HG03045 (cell line): ENCODE data around the gene TSPAN11.

ENCODE experiments used
- ATAC-seq: cut with Tn5 transposase; IDR thresholded peaks from one replicate; pipeline ENCODE4 v1.9.1; 2021; ENCODE audit warnings: mild to moderate bottlenecking, moderate library complexity; ENCODE audit not compliant: unreplicated experiment

The TSPAN11 gene

DNA sequence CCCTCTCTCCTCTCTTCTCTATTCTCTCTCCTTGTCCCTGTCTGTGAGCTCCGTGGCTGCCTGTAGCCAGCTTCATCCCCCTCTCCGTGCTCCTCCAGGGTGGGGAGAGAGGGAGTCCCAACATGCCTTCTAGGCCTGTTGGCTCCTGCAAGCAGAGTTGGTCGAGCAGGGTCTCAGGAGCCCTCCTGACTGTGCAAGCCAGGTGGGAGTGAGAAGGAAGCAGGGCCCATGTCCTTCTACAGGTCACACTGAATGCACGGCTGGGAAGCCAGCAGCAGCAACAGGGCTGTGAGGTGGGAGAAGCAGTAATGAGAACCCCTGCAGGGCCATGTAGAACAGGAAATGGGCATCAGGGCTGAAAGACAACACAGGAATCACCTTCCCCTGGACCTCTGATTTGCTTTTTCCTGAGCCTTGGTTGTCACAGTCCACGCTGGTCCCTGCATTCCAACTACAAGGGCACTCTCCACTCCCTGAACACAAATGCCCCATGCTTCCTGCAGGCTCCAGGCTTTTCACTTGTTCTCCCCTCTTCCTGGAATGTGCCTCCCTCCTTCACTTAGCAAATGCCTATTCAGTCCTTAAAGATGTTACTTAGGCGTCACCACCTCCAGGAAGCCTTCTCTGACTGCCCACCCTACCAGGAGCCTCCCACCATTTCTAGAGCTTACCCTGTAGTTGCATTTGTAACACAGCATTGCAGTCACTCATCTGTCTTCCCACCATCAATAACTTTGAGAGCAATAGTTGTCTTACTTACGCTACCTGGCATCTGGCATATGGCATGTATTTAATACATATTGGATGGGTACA, 51.2 kb downstream of the TSPAN11 start:
- ATAC-seq: no peak

GRCh38 chr12:30978639-30979038, 52.1 kb downstream of the TSPAN11 start:
- no peak for ATAC-seq

DNA sequence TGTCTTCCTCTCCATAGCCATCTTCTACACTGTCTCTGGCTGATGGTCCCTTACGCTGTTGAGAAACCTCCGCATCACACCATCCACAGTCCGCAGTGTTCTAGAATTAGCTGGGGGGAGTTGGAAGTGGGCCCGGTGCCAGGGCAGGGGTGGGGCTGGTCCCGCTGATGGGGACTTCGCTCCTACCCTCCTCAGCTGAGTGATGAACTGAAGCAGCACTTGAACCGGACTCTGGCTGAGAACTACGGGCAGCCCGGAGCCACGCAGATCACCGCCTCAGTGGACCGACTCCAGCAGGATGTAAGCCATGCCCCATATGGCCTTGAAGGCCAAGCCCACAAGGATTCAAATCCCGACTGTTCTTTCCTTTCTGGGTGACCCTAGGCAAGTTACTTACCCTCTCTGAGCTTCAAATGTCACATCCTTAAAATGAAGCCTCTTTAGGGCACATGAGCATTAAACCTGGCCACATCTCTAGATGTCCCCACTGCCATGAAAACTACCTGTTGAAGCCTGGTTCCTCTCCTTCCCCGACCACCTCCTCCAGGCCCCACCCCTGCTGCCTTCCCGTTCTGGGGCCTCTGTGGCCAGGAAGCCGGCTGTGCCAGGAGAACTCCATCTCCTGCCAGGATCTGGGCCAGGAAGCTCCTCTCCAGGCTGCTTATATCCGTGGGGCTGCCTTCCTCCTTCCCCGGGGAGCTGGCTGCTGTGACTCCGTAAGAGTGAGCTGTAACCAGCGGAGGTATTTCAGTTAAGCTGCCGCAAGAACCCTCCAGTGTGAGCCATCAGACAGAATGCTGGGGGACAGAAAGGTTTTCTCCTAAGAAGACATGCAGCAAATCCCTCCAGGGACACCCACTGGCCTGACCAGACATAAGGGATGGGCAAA, 53.1 kb downstream of the TSPAN11 start:
- ATAC-seq: no peak

- ATAC-seq: no peak
Observed at GRCh38 chr12:30980955-30981662, 54.6 kb downstream of the TSPAN11 start.

DNA sequence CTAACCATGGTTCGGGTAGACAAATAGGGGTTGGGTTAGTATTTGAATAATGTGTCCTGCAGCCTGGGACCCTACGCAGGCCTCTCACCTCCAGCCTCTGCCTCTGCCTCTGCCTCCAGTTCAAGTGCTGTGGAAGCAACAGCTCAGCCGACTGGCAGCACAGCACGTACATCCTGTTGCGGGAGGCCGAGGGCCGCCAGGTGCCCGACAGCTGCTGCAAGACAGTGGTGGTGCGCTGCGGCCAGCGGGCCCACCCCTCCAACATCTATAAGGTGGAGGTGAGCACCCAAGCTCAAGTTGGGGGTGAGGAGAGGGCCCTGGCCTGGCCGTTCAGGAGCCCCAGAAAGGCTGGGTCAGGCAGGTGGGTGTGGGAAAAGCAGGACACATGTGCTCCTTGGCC, 55.9 kb downstream of the TSPAN11 start:
- ATAC-seq: no peak

GRCh38 chr12:30985814-30986452, 59.4 kb downstream of the TSPAN11 start:
- no peak for ATAC-seq

- ATAC-seq: no peak
Observed at GRCh38 chr12:30988086-30988485, 61.5 kb downstream of the TSPAN11 start.

GRCh38 chr12:30988646-30989286, 62.2 kb downstream of the TSPAN11 start:
- ATAC-seq: no peak

- ATAC-seq: no peak
Observed at GRCh38 chr12:30989754-30990153, 63.2 kb downstream of the TSPAN11 start.

- no peak for ATAC-seq
Observed at GRCh38 chr12:30990316-30990715, 63.8 kb downstream of the TSPAN11 start.

- no peak for ATAC-seq
Observed at GRCh38 chr12:30990776-30991175, 64.2 kb downstream of the TSPAN11 start.

DNA sequence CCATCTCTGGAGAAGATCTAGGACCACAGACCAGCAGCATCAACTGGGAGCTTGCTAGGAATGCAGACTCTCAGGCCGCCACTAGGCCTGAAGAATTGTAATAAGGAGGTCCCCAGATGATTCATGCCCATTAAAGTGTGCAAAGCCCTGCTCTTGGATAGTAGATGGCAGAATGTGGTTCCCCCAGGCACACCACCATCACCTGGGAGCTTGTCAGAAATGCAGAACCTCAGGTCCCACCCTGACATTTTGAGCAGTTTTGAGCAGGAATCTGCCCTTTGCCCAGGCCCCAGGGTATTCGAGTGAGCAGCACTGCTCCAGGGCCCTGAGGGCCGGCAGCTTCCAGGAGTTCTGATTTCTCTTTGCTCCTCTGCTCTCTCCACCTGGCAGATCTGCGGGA, 64.9 kb downstream of the TSPAN11 start:
- ATAC-seq: no peak

DNA sequence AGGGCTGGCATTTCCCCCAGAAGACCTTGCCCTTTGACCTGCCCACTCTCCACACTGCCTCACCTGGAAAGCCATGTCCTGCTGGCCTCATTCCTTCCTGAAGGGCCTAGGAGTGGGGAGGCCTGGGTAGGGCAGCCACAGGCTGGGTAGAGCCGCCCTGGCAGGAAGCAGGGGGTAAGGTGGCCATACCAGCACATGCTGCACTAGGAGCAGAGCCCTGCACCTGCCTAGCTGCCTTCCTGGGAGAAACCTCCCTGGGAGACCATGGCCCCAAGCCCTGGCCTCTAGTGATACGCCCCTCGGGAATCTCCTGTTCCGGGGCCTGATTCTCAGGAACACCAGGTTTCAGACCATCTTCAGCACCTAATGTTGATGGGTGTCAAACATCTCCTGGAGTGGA, 65.8 kb downstream of the TSPAN11 start:
- no peak for ATAC-seq

- ATAC-seq: no peak
Observed at GRCh38 chr12:30993766-30994165, 67.2 kb downstream of the TSPAN11 start.

DNA sequence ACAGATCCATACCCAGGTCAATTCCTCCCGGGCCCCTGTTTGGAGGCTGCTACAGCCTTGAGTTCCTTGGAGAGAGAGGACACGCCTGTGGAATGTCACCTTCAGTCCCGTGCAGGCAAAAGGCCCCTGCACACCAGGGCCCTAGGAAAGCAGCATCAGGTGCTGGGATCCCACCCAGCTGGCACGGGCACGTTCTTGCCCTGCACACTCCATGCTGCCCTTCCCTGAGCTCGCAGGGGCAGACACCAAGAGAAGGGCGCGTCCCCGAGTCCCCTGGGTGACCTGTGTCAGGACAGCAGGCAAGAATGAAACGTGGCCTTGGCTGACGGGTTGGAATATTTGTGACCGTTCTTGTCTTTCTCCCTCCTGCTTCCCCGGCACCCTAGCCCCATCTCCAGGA, 67.7 kb downstream of the TSPAN11 start:
- no peak for ATAC-seq

DNA sequence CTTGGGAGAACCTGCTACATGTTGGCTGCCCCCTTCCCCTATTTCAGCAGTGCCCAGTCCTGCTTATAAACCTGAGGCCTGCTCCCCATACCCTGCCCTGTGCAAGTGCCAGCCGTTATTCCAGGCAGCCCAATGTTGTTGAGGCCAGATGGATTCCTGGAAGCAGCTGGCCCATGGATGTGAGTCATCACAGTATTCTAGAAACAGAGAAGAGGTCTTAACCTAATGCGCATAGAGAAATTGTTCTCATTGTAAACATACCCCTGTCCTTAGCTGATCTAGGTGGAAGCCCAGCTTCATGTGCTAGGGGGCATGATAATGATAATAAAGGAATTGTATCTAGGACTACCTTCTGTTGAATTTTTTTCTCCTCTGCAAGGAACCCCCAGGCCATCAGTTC, 69.7 kb downstream of the TSPAN11 start:
- no peak for ATAC-seq

DNA sequence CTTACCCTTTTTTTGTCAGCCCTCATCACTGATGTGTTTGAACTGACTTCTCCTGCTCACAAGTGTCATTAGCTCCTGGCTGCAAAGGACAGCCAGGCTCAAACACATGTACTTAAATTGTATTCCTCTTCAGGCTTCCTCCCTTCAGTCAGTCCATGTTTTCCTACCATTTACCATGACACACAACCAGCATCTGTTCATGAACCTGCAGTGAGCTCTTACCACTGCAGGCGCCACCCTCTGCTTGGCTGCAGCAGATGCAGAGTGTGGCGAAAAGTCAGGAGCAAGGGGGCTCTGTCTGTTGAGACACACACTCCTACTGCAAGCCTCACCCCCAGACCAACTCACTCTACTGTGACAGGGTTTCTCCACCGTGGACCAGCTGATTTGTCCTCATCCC, 70.2 kb downstream of the TSPAN11 start:
- ATAC-seq: no peak

GRCh38 chr12:30997685-30998440, 71.3 kb downstream of the TSPAN11 start:
- no peak for ATAC-seq

GRCh38 chr12:30999011-30999410, 72.5 kb downstream of the TSPAN11 start:
- ATAC-seq: no peak

GRCh38 chr12:30999723-31000122, 73.2 kb downstream of the TSPAN11 start:
- ATAC-seq: no peak
